AG10803 (cell line): Measurements from ENCODE around the gene MFAP3L.
"Not testable (repeated sequence)": the region's sequence is repeated elsewhere in the genome, so short reads cannot be mapped to it uniquely, and the experiment has no call there.

Source experiments
- DNase-seq: peaks from one replicate; pipeline ENCODE4 v3.0.0; 2010; ENCODE audit warnings: low read depth
- H3K4me3 ChIP-seq: 2 replicates; pipeline ENCODE4 v1.5.1; 2011; ENCODE audit warnings: mild to moderate bottlenecking, low read length, control low read depth
- CTCF ChIP-seq: conservative IDR thresholded peaks from 2 replicates; pipeline ENCODE4 v1.5.1; 2011; ENCODE audit warnings: mild to moderate bottlenecking, low read length, control low read depth, inconsistent platforms

MFAP3L gene

GRCh38 chr4:170051402-170051801 lies 25.2 kb upstream of the MFAP3L start:
- DNase-seq, result no peak
- H3K4me3 ChIP-seq, result no peak overlapping the region
- no peak for TF ChIP-seq CTCF

GRCh38 chr4:170049766-170050165 lies 23.6 kb upstream of the MFAP3L start:
- H3K4me3 ChIP-seq, result no peak overlapping the region
- DNase-seq, result no peak
- TF ChIP-seq CTCF, result no peak

GRCh38 chr4:170047771-170048354 lies 21.7 kb upstream of the MFAP3L start:
- peak; percentile 79 for TF ChIP-seq CTCF
- no peak overlapping the region for H3K4me3 ChIP-seq
- DNase-seq, result peak; percentile 71

GRCh38 chr4:170046156-170046555 lies 20.0 kb upstream of the MFAP3L start:
- DNase-seq, H3K4me3 ChIP-seq: not testable (repeated sequence)

GRCh38 chr4:170040031-170040680 lies 14.0 kb upstream of the MFAP3L start:
- TF ChIP-seq CTCF, result no peak
- no peak for DNase-seq
- no peak overlapping the region for H3K4me3 ChIP-seq

- no peak for DNase-seq
- no peak overlapping the region for H3K4me3 ChIP-seq
- TF ChIP-seq CTCF, result no peak
Observed at GRCh38 chr4:170038769-170039168, 12.6 kb upstream of the MFAP3L start.

- DNase-seq, result no peak
- H3K4me3 ChIP-seq, result no peak overlapping the region
- TF ChIP-seq CTCF, result no peak
Observed at GRCh38 chr4:170038232-170038631, 12.0 kb upstream of the MFAP3L start.
